OCI-M2 (cell line): Measurements from ENCODE around the gene RYK.

ENCODE experiments used
- DNase-seq: peaks from one replicate; lab custom pipeline; 2025; ENCODE audit not compliant: unreplicated experiment; lab: John Stamatoyannopoulos, UW

RYK gene

DNA sequence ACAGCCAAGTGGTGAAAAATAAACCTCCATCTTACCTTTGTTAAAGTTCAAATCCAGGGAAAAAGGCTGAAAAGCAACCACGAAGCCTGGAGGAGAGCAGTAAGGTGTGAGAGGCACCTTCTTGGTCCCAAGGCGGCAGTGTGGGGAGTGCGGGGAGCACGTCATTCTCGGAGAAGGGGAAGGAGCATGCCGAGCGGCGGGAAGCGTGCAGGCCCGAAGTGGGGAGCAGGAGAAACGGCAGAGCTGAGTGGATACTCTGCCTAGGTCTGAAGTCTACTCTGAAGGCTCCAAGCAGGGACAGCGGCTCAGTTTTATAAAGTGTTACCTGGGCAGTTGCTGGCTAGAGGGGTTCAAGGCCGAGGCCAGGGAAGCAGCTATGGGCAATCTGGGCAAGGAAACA is 96.9 kb downstream of the RYK start:
- DNase-seq: no peak

DNA sequence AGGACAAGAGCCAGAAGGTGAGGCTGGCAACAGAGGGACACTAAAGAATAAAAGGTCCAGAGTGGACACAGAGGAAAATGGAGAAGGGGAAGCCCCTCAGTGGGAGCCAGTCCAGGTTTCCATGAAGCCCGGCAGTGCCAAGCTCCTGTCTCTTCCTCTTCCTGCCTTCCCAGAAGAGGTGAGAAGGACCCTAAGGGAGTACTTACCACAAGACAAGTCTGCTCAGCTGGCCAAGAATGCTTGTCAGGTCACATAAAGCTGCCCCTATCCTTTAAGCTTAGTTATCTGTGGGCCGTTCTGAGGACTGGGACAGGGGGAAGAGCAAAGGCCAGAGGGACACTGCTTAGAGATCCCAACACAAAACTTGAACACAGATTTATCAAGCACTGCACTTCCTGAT is 100.2 kb downstream of the RYK start:
- DNase-seq: no peak

DNA sequence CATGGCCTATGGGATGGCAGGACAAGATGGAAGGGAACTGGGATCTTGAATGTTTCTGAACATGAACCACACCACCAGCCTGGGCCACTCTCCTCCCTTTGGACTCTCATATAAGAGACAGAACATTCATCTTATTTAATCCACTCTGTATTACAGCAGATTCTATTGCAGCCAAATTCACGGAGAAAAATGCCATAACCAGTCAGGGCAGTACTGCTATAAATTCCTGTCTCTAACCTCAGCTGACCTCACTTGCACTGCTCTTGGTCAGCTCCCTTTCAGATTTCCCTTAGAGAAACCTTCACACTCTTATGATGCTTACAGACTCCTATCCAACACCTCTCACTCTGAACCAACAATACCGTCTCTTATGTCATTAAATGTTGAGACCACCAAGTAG is 101.4 kb downstream of the RYK start:
- DNase-seq: no peak

DNA sequence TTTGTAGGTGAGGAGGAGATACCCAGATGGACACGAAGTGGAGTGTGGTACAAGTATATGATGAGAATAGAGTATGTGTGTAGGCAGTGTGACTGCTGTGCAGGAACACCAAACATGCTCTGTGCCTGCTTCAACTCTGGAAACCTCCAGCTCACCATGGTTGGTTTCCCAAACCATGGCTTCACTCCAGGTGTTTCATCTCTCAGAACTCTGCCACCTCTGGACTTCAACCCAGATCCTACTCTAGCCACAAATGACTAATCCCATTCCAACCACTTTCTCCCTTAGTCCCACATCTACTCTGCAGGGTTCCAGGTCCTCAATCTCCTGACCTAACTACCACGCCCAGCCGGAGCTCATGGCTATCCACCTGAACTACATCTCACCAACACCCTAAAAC is 102.1 kb downstream of the RYK start:
- DNase-seq: no peak

DNA sequence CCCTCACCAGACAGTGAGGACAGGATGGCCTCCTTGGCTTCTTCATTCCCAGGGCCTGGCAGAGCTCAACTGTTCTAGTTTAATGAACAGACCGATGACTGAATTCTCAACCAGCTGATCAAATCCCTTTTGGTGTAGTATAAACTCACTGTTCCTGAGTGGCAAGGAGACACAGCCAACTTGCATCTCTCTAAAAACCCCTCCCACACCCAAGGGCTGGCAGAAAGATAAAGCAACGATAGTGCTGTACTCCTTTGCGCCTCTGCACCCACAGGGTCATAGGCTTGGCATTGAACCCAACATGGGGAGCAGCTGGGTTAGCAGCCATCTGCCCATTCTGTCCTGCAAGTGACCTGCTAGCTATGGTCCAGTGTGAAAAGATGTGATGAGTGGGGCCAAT is 103.2 kb downstream of the RYK start:
- no peak for DNase-seq

DNA sequence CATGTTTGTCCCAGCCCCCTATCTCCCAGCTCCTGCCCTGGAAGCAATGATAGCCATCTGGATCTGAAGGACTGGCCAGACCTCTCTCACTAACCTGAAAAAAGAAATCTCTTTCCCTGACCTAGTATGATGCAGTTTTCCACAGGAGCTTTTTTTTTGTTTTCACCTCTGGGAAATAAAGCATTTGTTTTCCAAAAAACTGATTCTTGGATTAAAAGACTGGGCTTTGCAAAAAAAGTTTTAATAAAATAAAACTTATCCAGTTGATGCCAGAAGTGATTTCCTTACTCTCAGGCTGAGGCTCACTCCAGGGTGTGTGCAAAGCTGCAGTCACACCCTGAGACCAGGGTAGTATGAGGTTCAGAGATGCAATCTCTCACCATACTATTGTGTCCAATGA is 104.0 kb downstream of the RYK start:
- no peak for DNase-seq

DNA sequence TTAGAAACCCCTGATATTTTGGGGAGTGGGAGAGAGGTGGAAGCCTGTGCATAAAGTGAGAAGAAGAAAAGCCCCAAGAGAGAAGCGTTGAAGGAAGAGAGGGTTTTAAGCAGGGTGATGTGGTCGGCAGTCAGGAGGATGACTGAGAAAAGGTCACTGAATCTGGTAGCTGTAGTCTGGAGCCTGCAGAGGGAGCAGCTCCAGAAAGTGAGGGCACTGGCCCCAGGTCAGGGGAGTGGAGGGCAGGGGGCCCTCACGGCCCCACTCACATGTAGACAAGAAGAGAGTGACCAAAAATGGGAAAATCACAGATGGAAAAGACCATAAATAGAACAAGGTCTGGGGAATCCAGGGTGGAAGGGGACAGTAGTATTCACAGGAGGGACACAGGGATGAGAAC is 105.5 kb downstream of the RYK start:
- no peak for DNase-seq

DNA sequence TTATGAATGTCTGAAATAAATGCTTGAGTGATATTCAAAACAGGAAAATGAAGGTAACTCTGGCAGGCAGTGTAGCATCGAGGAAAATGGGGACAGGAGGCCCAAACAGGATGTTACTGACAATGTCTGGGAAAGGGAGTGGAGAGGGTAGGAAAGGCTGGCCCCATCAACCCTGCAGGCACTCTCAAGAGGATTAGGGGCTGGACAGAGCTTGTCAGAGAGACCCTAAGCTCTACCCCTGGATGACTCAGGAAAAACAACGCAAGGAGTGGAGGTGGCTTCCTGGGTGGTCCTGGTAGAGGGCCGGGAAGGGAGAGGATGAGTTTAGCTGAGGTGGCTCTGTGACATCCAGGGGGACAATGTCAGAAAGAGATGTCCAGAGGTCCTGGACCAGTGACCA is 106.0 kb downstream of the RYK start:
- DNase-seq: no peak

DNA sequence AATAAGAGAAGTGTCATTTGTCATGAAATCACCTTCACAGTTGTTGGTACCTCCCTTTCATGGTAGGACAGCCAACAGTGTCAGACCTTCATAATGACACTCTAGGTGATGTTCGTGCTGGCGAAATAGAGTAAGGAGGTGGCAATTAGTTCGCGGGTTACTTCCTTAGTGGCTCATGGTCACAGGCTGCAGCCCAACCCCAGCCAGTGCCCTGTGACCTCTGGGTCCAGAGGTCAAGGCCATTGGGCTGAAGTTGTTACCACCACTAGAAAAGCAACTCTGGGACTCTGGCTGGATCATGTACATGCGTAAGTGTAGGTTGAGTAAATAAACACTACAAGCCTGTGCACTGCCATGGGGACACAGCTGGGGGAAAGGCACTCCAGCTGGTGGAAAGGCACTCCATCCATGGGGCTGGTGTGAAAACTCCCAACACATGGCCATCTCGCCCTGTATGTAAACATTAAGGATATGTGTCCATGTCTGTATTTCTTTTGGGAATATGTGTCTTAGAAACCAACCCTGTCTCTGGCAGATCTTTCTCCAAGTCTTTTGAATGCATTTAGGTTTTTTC is 106.7 kb downstream of the RYK start:
- DNase-seq: no peak

DNA sequence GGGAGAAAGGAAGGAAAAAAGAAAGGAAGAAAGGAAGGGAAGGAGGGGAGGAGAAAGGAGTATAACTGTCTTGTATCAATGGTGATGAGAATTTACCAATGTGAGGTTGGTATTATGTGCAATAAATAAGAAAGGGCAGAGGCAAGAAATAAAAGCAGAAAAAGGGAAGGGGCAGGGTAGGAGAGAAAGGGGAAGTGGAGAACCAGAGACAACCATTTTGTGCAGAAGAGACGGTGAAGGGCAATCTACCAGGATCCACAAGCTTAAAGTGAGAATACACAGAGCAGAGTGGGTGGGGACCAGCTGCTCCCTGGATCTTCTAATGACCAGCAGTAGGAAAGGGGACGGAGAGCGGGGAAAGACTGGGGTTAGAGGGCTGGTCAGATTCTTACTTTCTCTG is 114.1 kb downstream of the RYK start:
- DNase-seq: no peak

DNA sequence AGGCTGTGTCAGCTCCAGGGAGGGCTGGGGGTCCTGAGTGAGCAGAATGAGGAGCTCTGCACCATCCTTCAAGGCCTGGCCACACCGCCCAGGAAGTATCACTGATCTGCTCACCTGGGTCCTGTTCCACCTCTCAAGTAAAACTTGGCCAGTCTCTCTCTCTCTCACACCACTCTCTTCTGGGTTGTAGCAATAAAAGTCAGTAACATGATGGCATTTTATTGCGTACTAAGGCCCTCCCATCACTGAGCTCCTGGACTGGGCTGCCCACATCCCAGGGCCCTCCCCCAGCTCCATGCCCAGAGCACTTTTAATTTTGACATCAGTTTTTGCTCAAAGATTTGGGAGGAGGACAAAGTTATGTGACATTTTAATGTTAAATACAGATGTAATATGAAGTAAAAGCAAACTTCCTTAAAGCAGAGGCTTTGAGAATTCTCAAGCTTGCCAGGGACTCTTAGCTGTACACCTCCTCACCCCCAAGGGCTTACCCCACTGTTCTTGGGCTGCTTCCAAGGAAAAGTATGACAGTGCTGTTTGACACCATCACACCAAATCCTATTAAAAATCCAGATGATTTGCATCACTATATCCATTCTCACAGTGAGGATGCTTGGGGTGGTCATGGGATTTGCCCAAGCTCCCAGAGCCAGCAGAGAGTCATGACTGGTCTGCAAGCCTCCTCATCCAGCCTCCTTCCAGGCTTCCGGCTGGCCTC is 115.8 kb downstream of the RYK start:
- DNase-seq: no peak

DNA sequence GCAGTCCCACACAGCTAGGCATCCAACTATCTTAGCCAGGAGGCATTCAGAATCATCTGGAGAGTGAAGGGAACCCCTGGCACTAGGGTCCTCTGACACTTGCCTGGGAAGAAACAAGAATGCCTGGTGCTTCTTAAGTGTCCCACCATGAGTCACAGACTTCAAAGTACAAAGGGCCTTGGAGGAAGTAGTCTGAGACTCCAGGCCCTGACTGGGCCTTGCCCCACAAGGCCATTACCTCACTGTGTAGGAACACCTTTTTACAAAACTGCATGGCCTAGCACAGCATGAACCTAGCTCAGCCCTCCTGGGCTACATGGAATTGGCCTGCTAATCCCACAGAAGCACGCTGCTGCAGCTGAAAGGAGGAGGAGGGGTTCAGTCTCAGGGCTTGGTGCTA is 116.4 kb downstream of the RYK start:
- no peak for DNase-seq

DNA sequence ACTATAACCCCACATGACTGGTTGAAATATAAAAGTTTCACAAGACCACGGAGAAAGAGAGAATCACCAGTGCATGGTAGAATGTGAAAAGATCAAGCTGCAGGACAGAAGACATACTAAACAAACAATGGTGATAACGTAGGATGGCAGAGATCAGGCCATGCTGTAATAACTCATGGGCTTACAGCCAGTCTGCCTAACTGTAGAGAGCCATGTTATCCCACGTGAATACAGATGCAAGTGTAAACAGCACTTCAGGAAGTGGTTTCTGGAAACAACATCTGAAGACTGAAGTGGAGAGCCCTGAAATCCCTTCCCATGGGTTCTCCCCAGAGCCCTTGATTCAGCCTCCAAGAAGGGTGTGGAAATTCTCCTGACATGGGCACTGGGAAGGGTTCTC is 117.7 kb downstream of the RYK start:
- DNase-seq: no peak

DNA sequence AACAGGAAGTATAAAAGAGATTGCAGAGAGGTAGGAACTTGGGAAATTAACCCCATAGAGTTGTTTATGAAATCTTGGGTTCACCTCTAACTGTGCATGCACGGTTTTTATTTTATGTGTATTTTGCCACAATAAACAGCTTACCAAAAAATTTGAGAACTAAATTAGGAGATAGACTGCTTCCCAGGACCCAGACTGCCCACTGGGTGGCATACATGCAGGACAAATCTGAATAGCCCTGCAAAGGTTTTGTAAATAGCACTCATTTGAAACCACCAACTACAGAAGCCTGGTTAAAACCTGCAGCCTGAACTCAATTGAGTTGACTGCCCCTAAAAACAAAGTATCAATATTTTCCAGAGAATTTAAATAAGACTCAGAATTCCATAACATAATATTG is 124.5 kb downstream of the RYK start:
- DNase-seq: no peak

DNA sequence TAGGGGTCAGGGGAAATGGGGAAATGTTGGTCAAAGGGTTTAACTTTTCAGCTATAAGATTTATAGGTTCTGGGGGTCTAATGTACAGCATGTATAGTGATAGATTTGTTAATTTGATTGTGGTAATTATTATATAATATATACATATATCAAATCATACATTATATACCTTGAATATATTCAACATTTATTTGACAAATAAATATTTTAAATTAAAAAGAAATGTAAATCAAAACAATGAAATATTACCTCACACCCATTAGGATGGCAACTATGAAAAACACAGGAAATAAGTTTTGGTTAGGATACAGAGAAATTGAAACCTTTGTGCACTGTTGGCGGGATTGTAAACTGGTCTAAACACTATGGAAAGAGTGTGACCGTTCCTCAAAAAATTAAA is 135.9 kb downstream of the RYK start:
- DNase-seq: no peak

DNA sequence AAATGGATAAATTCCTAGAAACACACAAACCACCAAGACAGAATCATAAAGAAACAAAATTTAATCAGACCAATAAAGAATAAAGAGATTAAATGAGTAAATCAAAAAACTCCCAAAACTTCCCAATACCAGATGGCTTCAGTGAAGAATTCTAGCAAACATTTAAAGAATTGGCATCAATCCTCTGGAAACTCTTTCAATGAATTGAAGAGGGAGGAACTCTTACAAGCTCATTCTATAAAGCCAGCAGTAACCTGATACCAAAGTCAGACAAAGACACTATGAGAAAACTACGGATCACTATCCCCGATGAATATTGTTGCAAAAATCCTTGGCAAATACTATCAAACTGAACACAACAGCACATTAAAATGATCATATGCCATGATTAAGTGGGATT is 139.0 kb downstream of the RYK start:
- DNase-seq: no peak

DNA sequence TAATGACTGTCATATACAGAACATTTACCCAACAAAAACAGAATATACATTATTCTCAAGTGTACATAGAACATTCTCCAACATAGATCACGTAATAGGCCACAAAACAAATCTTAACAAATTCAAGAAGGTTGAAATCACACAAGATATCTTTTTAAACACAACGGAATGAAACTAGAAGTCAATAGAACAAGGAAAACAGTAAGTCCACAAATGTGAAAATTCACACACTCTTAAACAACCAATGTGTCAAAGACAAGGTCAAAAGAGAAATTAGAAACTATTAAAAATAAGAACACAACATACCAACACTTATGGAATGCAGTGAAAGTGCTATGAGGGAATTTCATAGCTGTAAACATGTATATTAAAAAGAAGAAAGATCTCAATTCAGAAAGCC is 139.7 kb downstream of the RYK start:
- DNase-seq: no peak
